Activated CD8-positive, alpha-beta T cell treated with anti-CD3 and anti-CD28 coated beads for 36 hours (primary cell): ENCODE data around the gene PLCB2. TPM values are rescaled to one million over a fixed set of nuclear protein-coding genes. Genes with fewer than 3 reads are reported as not detected.

Experiments
- ATAC-seq: fragments of 200-7000 bp; cut with Tn5 transposase; one replicate; pipeline ENCODE4 v1.10.0; 2021; ENCODE audit warnings: mild to moderate bottlenecking, moderate library complexity
- CTCF ChIA-PET: fragments of 350-600 bp; sonication (Branson Sonifier 250); formaldehyde crosslinking; loops from one replicate; lab custom pipeline; 2021; ENCODE audit warnings: antibody characterized with exemption; lab: Charles Lee
- POLR2A ChIA-PET: fragments of 350-600 bp; sonication (Branson Sonifier 250); formaldehyde crosslinking; loops from one replicate; lab custom pipeline; 2021; ENCODE audit warnings: antibody characterized with exemption; lab: Charles Lee
- DNase-seq: peaks from one replicate; pipeline ENCODE4 v3.0.0-alpha.2; 2020
- H3K27ac Mint-ChIP-seq: one replicate; pipeline ENCODE4 v1.8.0; 2021; ENCODE audit warnings: mild to moderate bottlenecking, mixed read lengths
- H3K27me3 Mint-ChIP-seq: one replicate; pipeline ENCODE4 v1.8.0; 2021; ENCODE audit warnings: mixed read lengths
- H3K36me3 Mint-ChIP-seq: one replicate; pipeline ENCODE4 v1.8.0; 2021; ENCODE audit warnings: low read depth, mixed read lengths
- H3K4me1 Mint-ChIP-seq: one replicate; pipeline ENCODE4 v1.8.0; 2021; ENCODE audit warnings: low read depth, mixed read lengths
- H3K4me3 Mint-ChIP-seq: one replicate; pipeline ENCODE4 v1.8.0; 2021; ENCODE audit warnings: mild to moderate bottlenecking, moderate library complexity, mixed read lengths
- H3K9me3 Mint-ChIP-seq: one replicate; pipeline ENCODE4 v1.8.0; 2021; ENCODE audit warnings: mixed read lengths
- CTCF ChIP-seq: fragments of 200-600 bp; IDR thresholded peaks from one replicate; pipeline ENCODE4 v1.8.0; 2022; ENCODE audit warnings: antibody characterized with exemption, mild to moderate bottlenecking
- intact Hi-C: fragments of 100-400 bp; cut with micrococcal nuclease; formaldehyde crosslinking; loops from one replicate; pipeline ENCODE4 v1.10.0; 2022
- total RNA-seq, 2 experiments: library from RNA; stranded (reverse); gene quantifications; one replicate each; pipeline ENCODE4 v1.2.3, GENCODE V29; 2021

The PLCB2 gene
- total RNA-seq, 2 experiments from 2014 or later = 44.6 to 58.8 TPM

GRCh38 chr15:40280260-40281056 lies 27.3 kb downstream of the PLCB2 start:
- POLR2A ChIA-PET = interaction anchor here (5.1 kb wide), 1 partner anchor 29 kb away, joined by 22 read pairs; the partner anchor contains the start of gene PLCB2

GRCh38 chr15:40279437-40280141 lies 28.1 kb downstream of the PLCB2 start:
- CTCF ChIA-PET = interaction anchor here (0.6 to 14.6 kb wide), 53 partner anchors 9 to 491 kb away, joined by 3 to 595 read pairs (median 5); partner anchors contain the start of genes CCDC9B, INAFM2, KNSTRN and PAK6
- Mint-ChIP-seq H3K27ac (no peak overlapping the region), H3K36me3 (no peaks in the 10 kb centered on the region), H3K4me3 (no peak overlapping the region), H3K9me3 (no peaks in the 10 kb centered on the region), H3K27me3 (peaks cover 26% of the 10 kb centered on the region), H3K4me1 (no peaks in the 10 kb centered on the region)
- ATAC-seq (peak; percentile 58), DNase-seq (peak; percentile 71)
- POLR2A ChIA-PET = interaction anchor here (1.0 to 5.1 kb wide), 3 partner anchors 9 to 55 kb away, joined by 3 to 22 read pairs (median 4); partner anchors contain the start of gene PLCB2
- TF ChIP-seq CTCF = peak; percentile 98
- intact Hi-C loops = loop anchor here (1.0 kb wide), 1 partner anchor 31 kb away; no protein-coding TSS in a partner anchor

More at GRCh38 chr15:40280260-40281056, 27.3 kb downstream of the PLCB2 start:
- intact Hi-C loops = no loop called here
- ATAC-seq = no peak
- no peak for DNase-seq
- Mint-ChIP-seq H3K27me3 (peaks cover 26% of the 10 kb centered on the region), H3K4me3 (no peak overlapping the region), H3K36me3 (no peaks in the 10 kb centered on the region), H3K4me1 (no peaks in the 10 kb centered on the region), H3K9me3 (no peaks in the 10 kb centered on the region), H3K27ac (no peak overlapping the region)
- CTCF ChIA-PET = interaction anchor here (0.7 to 14.6 kb wide), 11 partner anchors 9 to 63 kb away, joined by 3 to 595 read pairs (median 8); partner anchors contain the start of genes CCDC9B, INAFM2, PAK6 and PLCB2
- no peak for TF ChIP-seq CTCF

GRCh38 chr15:40278026-40278425 lies 29.7 kb downstream of the PLCB2 start:
- no peak for DNase-seq
- Mint-ChIP-seq H3K27ac (no peak overlapping the region), H3K4me1 (no peaks in the 10 kb centered on the region), H3K4me3 (no peak overlapping the region), H3K27me3 (peaks cover 23% of the 10 kb centered on the region), H3K36me3 (no peaks in the 10 kb centered on the region), H3K9me3 (no peaks in the 10 kb centered on the region)
- POLR2A ChIA-PET = interaction anchor here (0.8 to 5.1 kb wide), 3 partner anchors 27 to 57 kb away, joined by 3 to 22 read pairs (median 3); partner anchors contain the start of gene PLCB2
- CTCF ChIA-PET = interaction anchor here (0.6 to 14.6 kb wide), 21 partner anchors 8 to 230 kb away, joined by 3 to 595 read pairs (median 8); partner anchors contain the start of genes CCDC9B, INAFM2, PAK6 and PLCB2
- no peak for TF ChIP-seq CTCF
- intact Hi-C loops = no loop called here
- ATAC-seq = no peak

GRCh38 chr15:40277471-40277870 lies 30.3 kb downstream of the PLCB2 start:
- H3K9me3 Mint-ChIP-seq = no peaks in the 10 kb centered on the region
- no peak overlapping the region for H3K27ac Mint-ChIP-seq
- DNase-seq (no peak), ATAC-seq (no peak)
- peaks cover 23% of the 10 kb centered on the region for H3K27me3 Mint-ChIP-seq
- ChIA-PET CTCF (interaction anchor here (0.6 to 14.6 kb wide), 12 partner anchors 12 to 230 kb away, joined by 3 to 595 read pairs (median 14); partner anchors contain the start of genes CCDC9B, INAFM2, PAK6 and PLCB2), POLR2A (interaction anchor here (0.8 to 5.1 kb wide), 2 partner anchors 28 to 32 kb away, joined by 3 to 22 read pairs; partner anchors contain the start of gene PLCB2)
- no peaks in the 10 kb centered on the region for H3K4me1 Mint-ChIP-seq
- intact Hi-C loops = loop anchor here (2.0 kb wide), 1 partner anchor 59 kb away; no protein-coding TSS in a partner anchor
- no peaks in the 10 kb centered on the region for H3K36me3 Mint-ChIP-seq
- no peak overlapping the region for H3K4me3 Mint-ChIP-seq
- TF ChIP-seq CTCF = no peak
